H9 (cell line): Measurements from ENCODE around the gene PDCD6IP. TPM values are rescaled to one million over a fixed set of nuclear protein-coding genes. Genes with fewer than 3 reads are reported as not detected.

Experiments used
- DNase-seq: peaks from one replicate; pipeline ENCODE4 v3.0.0-alpha.2; 2017
- H2AFZ ChIP-seq: one replicate; pipeline ENCODE4 v1.6.1; 2013; ENCODE audit warnings: mild to moderate bottlenecking, low read length, control low read depth, moderate library complexity
- H2AK5ac ChIP-seq: 2 replicates; pipeline ENCODE4 v1.6.1; 2013; ENCODE audit warnings: low read length, control low read depth, mixed read lengths; ENCODE audit not compliant: insufficient read length
- H2BK120ac ChIP-seq: one replicate; pipeline ENCODE4 v1.6.1; 2013; ENCODE audit warnings: low read depth, mild to moderate bottlenecking, low read length, control low read depth, inconsistent platforms; ENCODE audit not compliant: poor library complexity, severe bottlenecking
- H2BK12ac ChIP-seq: 2 replicates; pipeline ENCODE4 v1.6.1; 2013; ENCODE audit warnings: low read length, control low read depth, mixed read lengths, low read depth; ENCODE audit not compliant: insufficient read length
- H2BK15ac ChIP-seq: 2 replicates; pipeline ENCODE4 v1.6.1; 2013; ENCODE audit warnings: low read depth, low read length, control low read depth
- H2BK20ac ChIP-seq: one replicate; pipeline ENCODE4 v1.6.1; 2013; ENCODE audit warnings: low read depth, mild to moderate bottlenecking, low read length, control low read depth, inconsistent platforms; ENCODE audit not compliant: poor library complexity, severe bottlenecking
- H2BK5ac ChIP-seq: 2 replicates; pipeline ENCODE4 v1.6.1; 2013; ENCODE audit warnings: low read length, control low read depth, mixed read lengths; ENCODE audit not compliant: insufficient read length
- H3K14ac ChIP-seq: 2 replicates; pipeline ENCODE4 v1.6.1; 2013; ENCODE audit warnings: low read length, control low read depth; ENCODE audit not compliant: insufficient read depth
- H3K18ac ChIP-seq: 2 replicates; pipeline ENCODE4 v1.6.1; 2013; ENCODE audit warnings: low read depth, mild to moderate bottlenecking, mixed read lengths, low read length, control low read depth; ENCODE audit not compliant: insufficient read length
- H3K23ac ChIP-seq: 2 replicates; pipeline ENCODE4 v1.6.1; 2013; ENCODE audit warnings: low read length, control low read depth, mixed read lengths, low read depth; ENCODE audit not compliant: insufficient read length
- H3K23me2 ChIP-seq: 2 replicates; pipeline ENCODE4 v1.6.1; 2013; ENCODE audit warnings: low read depth, mild to moderate bottlenecking, mixed read lengths, low read length, control low read depth; ENCODE audit not compliant: insufficient read length, poor library complexity, severe bottlenecking
- H3K27ac ChIP-seq: 2 replicates; pipeline ENCODE4 v1.5.1; 2013; ENCODE audit warnings: low read length, control low read depth, mixed read lengths, low read depth; ENCODE audit not compliant: insufficient read length
- H3K27me3 ChIP-seq: 2 replicates; pipeline ENCODE4 v1.6.1; 2013; ENCODE audit warnings: low read length, control low read depth, inconsistent platforms; ENCODE audit not compliant: insufficient read depth
- H3K4ac ChIP-seq: 2 replicates; pipeline ENCODE4 v1.6.1; 2013; ENCODE audit warnings: low read depth, mild to moderate bottlenecking, control low read depth, inconsistent platforms, low read length, moderate library complexity
- H3K4me1 ChIP-seq: 2 replicates; pipeline ENCODE4 v1.6.1; 2013; ENCODE audit warnings: low read length, control low read depth, inconsistent platforms; ENCODE audit not compliant: insufficient read depth
- H3K4me2 ChIP-seq: 2 replicates; pipeline ENCODE4 v1.6.1; 2013; ENCODE audit warnings: low read length, control low read depth, mixed read lengths; ENCODE audit not compliant: insufficient read length, insufficient read depth
- H3K56ac ChIP-seq: 2 replicates; pipeline ENCODE4 v1.6.1; 2013; ENCODE audit warnings: low read depth, mild to moderate bottlenecking, mixed read lengths, low read length, control low read depth; ENCODE audit not compliant: insufficient read length
- H3K79me1 ChIP-seq: 2 replicates; pipeline ENCODE4 v1.6.1; 2013; ENCODE audit warnings: low read depth, mild to moderate bottlenecking, moderate library complexity, low read length, control low read depth, inconsistent platforms; ENCODE audit not compliant: insufficient read depth, poor library complexity, severe bottlenecking
- H3K79me2 ChIP-seq: 2 replicates; pipeline ENCODE4 v1.6.1; 2013; ENCODE audit warnings: low read length, control low read depth, inconsistent platforms; ENCODE audit not compliant: insufficient read depth
- H3K9ac ChIP-seq: 2 replicates; pipeline ENCODE4 v1.6.1; 2013; ENCODE audit warnings: low read length, control low read depth, mixed read lengths; ENCODE audit not compliant: insufficient read length; ENCODE audit errors: extremely low read depth
- H3K9me3 ChIP-seq: one replicate; pipeline ENCODE4 v1.6.1; 2013; ENCODE audit warnings: low read depth, low read length, inconsistent platforms; ENCODE audit not compliant: control insufficient read depth
- H3T11ph ChIP-seq: one replicate; pipeline ENCODE4 v1.6.1; 2013; ENCODE audit warnings: mild to moderate bottlenecking, low read length, control low read depth, inconsistent platforms
- H4K20me1 ChIP-seq: one replicate; pipeline ENCODE4 v1.6.1; 2013; ENCODE audit not compliant: control insufficient read depth, insufficient read length, insufficient read depth
- H4K5ac ChIP-seq: 2 replicates; pipeline ENCODE4 v1.6.1; 2013; ENCODE audit warnings: low read depth, mild to moderate bottlenecking, mixed read lengths, low read length, control low read depth; ENCODE audit not compliant: insufficient read length
- H4K8ac ChIP-seq: replicated peaks from 2 replicates; pipeline ENCODE4 v1.6.1; 2013; ENCODE audit warnings: low read length, control low read depth, mixed read lengths, low read depth; ENCODE audit not compliant: insufficient read length
- H4K91ac ChIP-seq: 2 replicates; pipeline ENCODE4 v1.6.1; 2013; ENCODE audit warnings: low read depth, mild to moderate bottlenecking, moderate library complexity, mixed read lengths, low read length, control low read depth; ENCODE audit not compliant: insufficient read length
- H3K27ac Mint-ChIP-seq, 3 experiments: 2 replicates in 2 of 3; 3 replicates in 1 of 3; pipeline ENCODE4 v1.8.0; 2020 to 2021; ENCODE audit warnings: mixed read lengths in 3 of 3, mild to moderate bottlenecking in 1 of 3, moderate library complexity in 1 of 3
- H3K27me3 Mint-ChIP-seq: 2 replicates; pipeline ENCODE4 v1.8.0; 2021; ENCODE audit warnings: low read depth, mild to moderate bottlenecking, moderate library complexity, mixed read lengths
- H3K36me3 Mint-ChIP-seq, 3 experiments: 2 replicates in 2 of 3; 3 replicates in 1 of 3; pipeline ENCODE4 v1.8.0; 2020 to 2021; ENCODE audit warnings: low read depth in 3 of 3, mixed read lengths in 3 of 3; ENCODE audit not compliant: insufficient read depth in 1 of 3
- H3K4me1 Mint-ChIP-seq, 2 experiments: 2 replicates each; pipeline ENCODE4 v1.8.0; 2020; ENCODE audit warnings: mixed read lengths in 2 of 2
- H3K4me3 Mint-ChIP-seq, 2 experiments: 2 replicates in 1 of 2; 3 replicates in 1 of 2; pipeline ENCODE4 v1.8.0; 2020 to 2021; ENCODE audit warnings: mild to moderate bottlenecking in 2 of 2, mixed read lengths in 2 of 2, moderate library complexity in 1 of 2
- H3K9me3 Mint-ChIP-seq, 2 experiments: 2 replicates in 1 of 2; 3 replicates in 1 of 2; pipeline ENCODE4 v1.8.0; 2020; ENCODE audit warnings: mild to moderate bottlenecking in 2 of 2, mixed read lengths in 2 of 2, moderate library complexity in 1 of 2
- WGBS: extraction: QIAGEN DNeasy Blood & Tissue Kit; methylation state at CpG from one replicate; pipeline ENCODE4 v1.1.7; 2013; ENCODE audit warnings: missing lambda C conversion rate, low lambda C conversion rate, mixed read lengths; ENCODE audit not compliant: insufficient read length; ENCODE audit errors: extremely low coverage; 5-methylcytosine and 5-hydroxymethylcytosine counted together
- total RNA-seq: library from RNA; stranded (reverse); gene quantifications from 2 replicates; pipeline ENCODE4 v1.2.1, GENCODE V29; 2021
- TF ChIP-seq, protein P1 (sequence below): fragments of 200-600 bp; sonication (generic); conservative IDR thresholded peaks from 3 replicates; pipeline ENCODE4 v1.8.0; 2021; ENCODE audit warnings: antibody characterized with exemption, mild to moderate bottlenecking

The PDCD6IP gene
- total RNA-seq, 1 experiment from 2014 or later = 109 TPM

- Mint-ChIP-seq H3K9me3 (no peaks in the 10 kb centered on the region), H3K36me3 (no peaks in the 10 kb centered on the region), H3K27me3 (no peaks in the 10 kb centered on the region), H3K4me3 (no peak overlapping the region), H3K27ac (no peak overlapping the region), H3K4me1 (peaks cover 12 to 16% of the 10 kb centered on the region in 2 experiments)
- no peak overlapping the region for H2BK15ac ChIP-seq
- H3K23me2 ChIP-seq = no peaks in the 10 kb centered on the region
- no peak overlapping the region for H3K56ac ChIP-seq
- no peak overlapping the region for H2BK5ac ChIP-seq
- H3K4me1 ChIP-seq = peaks cover 6% of the 10 kb centered on the region; the same call in 1 of the 2 replicates
- no peak overlapping the region for H3K4me2 ChIP-seq
- no peaks in the 10 kb centered on the region for H3K79me1 ChIP-seq
- H3K23ac ChIP-seq = no peak overlapping the region
- no peak overlapping the region for H3K9ac ChIP-seq
- no peak overlapping the region for H2AFZ ChIP-seq
- H4K20me1 ChIP-seq = no peaks in the 10 kb centered on the region
- no peaks in the 10 kb centered on the region for H3K9me3 ChIP-seq
- no peak overlapping the region for H3K4ac ChIP-seq
- no peak overlapping the region for H4K8ac ChIP-seq
- H4K91ac ChIP-seq = no peak overlapping the region
- no peaks in the 10 kb centered on the region for H3K79me2 ChIP-seq
- WGBS = no CpG with 5 or more reads among the region's 9 CpGs
- no peak overlapping the region for H3T11ph ChIP-seq
- TF ChIP-seq, protein P1, sequence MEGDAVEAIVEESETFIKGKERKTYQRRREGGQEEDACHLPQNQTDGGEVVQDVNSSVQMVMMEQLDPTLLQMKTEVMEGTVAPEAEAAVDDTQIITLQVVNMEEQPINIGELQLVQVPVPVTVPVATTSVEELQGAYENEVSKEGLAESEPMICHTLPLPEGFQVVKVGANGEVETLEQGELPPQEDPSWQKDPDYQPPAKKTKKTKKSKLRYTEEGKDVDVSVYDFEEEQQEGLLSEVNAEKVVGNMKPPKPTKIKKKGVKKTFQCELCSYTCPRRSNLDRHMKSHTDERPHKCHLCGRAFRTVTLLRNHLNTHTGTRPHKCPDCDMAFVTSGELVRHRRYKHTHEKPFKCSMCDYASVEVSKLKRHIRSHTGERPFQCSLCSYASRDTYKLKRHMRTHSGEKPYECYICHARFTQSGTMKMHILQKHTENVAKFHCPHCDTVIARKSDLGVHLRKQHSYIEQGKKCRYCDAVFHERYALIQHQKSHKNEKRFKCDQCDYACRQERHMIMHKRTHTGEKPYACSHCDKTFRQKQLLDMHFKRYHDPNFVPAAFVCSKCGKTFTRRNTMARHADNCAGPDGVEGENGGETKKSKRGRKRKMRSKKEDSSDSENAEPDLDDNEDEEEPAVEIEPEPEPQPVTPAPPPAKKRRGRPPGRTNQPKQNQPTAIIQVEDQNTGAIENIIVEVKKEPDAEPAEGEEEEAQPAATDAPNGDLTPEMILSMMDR = peak; percentile 40; the same call in 2 of the 3 replicates
- no peak overlapping the region for H3K14ac ChIP-seq
- no peak overlapping the region for H2BK120ac ChIP-seq
- H4K5ac ChIP-seq = no peak overlapping the region
- no peak for DNase-seq
- no peak overlapping the region for H2BK20ac ChIP-seq
- no peak overlapping the region for H2BK12ac ChIP-seq
- no peak overlapping the region for H3K27ac ChIP-seq
- no peaks in the 10 kb centered on the region for H3K27me3 ChIP-seq
- H3K18ac ChIP-seq = no peak overlapping the region
- H2AK5ac ChIP-seq = no peak overlapping the region
These were observed 117.5 kb downstream of the PDCD6IP start for GRCh38 chr3:33915796-33916546.
